Adrenal gland (tissue), 12 donors: ENCODE measurements around the gene FXYD1. TPM values are rescaled to one million over a fixed set of nuclear protein-coding genes. Genes with fewer than 3 reads are reported as not detected.

Experiments used
- DNase-seq, 7 donors: peaks; one replicate each; pipeline ENCODE4 v3.0.0-alpha.2; 2019 to 2020
- H3K27ac ChIP-seq, 5 donors: fragments of 200-600 bp; sonication (generic) in 4 of 5; 1 replicate in 3 of 5; 2 replicates in 2 of 5; pipeline versions ENCODE4 v1.5.1 to v1.8.0; 2016 to 2020; ENCODE audit warnings: mild to moderate bottlenecking in 1 of 5
- H3K27me3 ChIP-seq: fragments of 200-600 bp; 2 replicates; pipeline ENCODE4 v1.8.0; 2021
- H3K36me3 ChIP-seq, 2 donors: fragments of 200-600 bp; replicated peaks in 1 of 2; 1 replicate in 1 of 2; 2 replicates in 1 of 2; pipeline versions ENCODE4 v1.5.1 to v1.8.0; 2018 to 2022
- H3K4me1 ChIP-seq, 2 donors: fragments of 200-600 bp; replicated peaks in 1 of 2; 1 replicate in 1 of 2; 2 replicates in 1 of 2; pipeline versions ENCODE4 v1.5.1 to v1.8.0; 2018 to 2021
- H3K4me3 ChIP-seq, 4 donors: fragments of 200-600 bp; sonication (generic) in 3 of 4; one replicate each; pipeline ENCODE4 v1.5.1; 2016 to 2018
- H3K9me3 ChIP-seq, 3 donors: fragments of 200-600 bp; sonication (generic) in 1 of 3; replicated peaks in 1 of 3; 1 replicate in 2 of 3; 2 replicates in 1 of 3; pipeline versions ENCODE4 v1.5.1 to v1.8.0; 2016 to 2021
- POLR2A ChIP-seq, 2 donors: fragments of 450-650 bp; IDR thresholded peaks; one replicate each; pipeline ENCODE4 v1.6.1; 2017; ENCODE audit warnings: antibody characterized with exemption in 2 of 2, mild to moderate bottlenecking in 2 of 2, moderate library complexity in 1 of 2
- WGBS, 4 donors: extraction: QIAGEN DNeasy Blood & Tissue Kit in 2 of 4; methylation state at CpG; one replicate each; pipeline versions ENCODE4 v1.1.5 to v1.1.7; 2013 to 2017; 5-methylcytosine and 5-hydroxymethylcytosine counted together
- intact Hi-C, 2 donors: fragments of 100-400 bp; cut with DNase I; formaldehyde crosslinking; loops; one replicate each; pipeline versions ENCODE4 v1.14.1 to v1.15.0; 2022 to 2023
- polyA plus RNA-seq, 3 donors: library from polyadenylated mRNA; stranded (reverse); fragments of 200-250 nt in 2 of 3; fragments of 350-450 nt in 1 of 3; fragmentation: Illumina TruSeq in 1 of 3; extraction: RNeasy Lipid Tissue Mini Kit (QIAGEN cat#74804) in 1 of 3; gene quantifications; one replicate each; pipeline ENCODE4 v1.2.3, GENCODE V29; 2013 to 2014
- total RNA-seq, 9 donors: library from RNA; depleted of rRNA in 4 of 9; stranded (reverse); fragments of >200 nt in 4 of 9; fragments of 120-200 nt in 1 of 9; fragmentation: NEBNext Ultra II Directional in 1 of 9; extraction: Animal tissue kit (Norgen Biotek cat#: 25700) in 1 of 9; gene quantifications; one replicate each; pipeline versions ENCODE4 v1.1.0 to v1.2.4, GENCODE V29; 2013 to 2023
- TF ChIP-seq, protein P1 (sequence below), 6 experiments: fragments of 450-650 bp in 4 of 6; fragments of 200-600 bp in 2 of 6; sonication (generic) in 1 of 6; IDR thresholded peaks; 1 replicate in 5 of 6; 2 replicates in 1 of 6; pipeline versions ENCODE4 v1.5.1 to v1.8.0; 2016 to 2021; ENCODE audit warnings: antibody characterized with exemption in 6 of 6, mild to moderate bottlenecking in 2 of 6, moderate library complexity in 1 of 6
- donor health status: healthy with polysubstance abuse.
- donor health status: Bipolar disorder and iron deficiency.
- donor health status: DM: yes; HTN: yes; CAD: no.
- donor health status: DM: no; HTN: no; CAD: no.
- donor health status: DM: no; HTN: no; CAD: no.
- donor health status: DM: yes; HTN: yes; CAD: no.

The FXYD1 gene
- total and polyA plus RNA-seq, 12 donors = 2.0 to 58.6 (median 9.4) TPM; not detected in 1

DNA sequence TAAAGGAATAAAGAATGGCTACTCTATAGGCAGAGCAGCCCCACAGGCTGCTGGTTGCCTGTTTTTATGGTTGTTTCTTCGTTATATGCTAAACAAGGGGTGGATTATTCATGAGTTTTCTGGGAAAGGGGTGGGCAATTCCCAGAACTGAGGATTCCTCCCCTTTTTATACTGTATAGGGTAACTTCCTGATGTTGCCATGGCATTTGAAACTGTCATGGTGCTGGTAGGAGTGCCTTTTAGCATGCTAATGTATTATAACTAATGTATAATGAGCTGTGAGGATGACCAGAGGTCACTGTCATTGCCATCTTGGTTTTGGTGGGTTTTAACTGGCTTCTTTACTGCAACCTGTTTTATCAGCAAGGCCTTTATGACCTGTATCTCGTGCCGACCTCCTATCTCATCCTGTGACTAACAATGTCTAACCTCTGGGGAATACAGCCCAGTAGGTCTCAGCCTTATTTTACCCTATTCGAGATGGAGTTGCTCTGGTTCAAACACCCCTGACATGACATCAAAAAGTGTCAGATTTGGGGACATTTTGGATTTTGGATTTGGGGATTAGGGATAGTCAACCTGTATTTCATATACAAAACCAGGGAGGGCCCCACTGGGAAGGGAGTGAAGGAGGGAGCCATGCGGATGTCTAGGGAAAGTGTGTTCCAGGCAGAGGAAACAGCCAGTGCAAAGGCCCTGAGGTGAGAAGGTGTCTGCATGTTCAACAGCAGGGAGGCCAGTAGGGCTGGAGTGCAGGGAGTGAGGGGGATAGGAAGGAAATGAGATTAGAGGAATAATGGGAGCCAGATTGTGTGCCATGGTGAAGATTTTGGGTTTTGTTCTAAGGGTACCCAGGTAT, 26.8 kb downstream of the FXYD1 start:
- TF ChIP-seq POLR2A (IDR thresholded peaks at IDR 0.05) = no peak
- no peak overlapping the region for H3K27ac ChIP-seq
- no peaks in the 10 kb centered on the region for H3K27me3 ChIP-seq
- peaks cover 0 to 7% (median 0%) of the 10 kb centered on the region in 3 donors for H3K9me3 ChIP-seq
- intact Hi-C loops = no loop called here
- no peaks in the 10 kb centered on the region for H3K36me3 ChIP-seq
- H3K4me3 ChIP-seq = no peak overlapping the region
- 53 to 73% (median 69%) methylated on average over 5 of the region's 5 CpGs for WGBS, 4 donors
- H3K4me1 ChIP-seq = no peaks in the 10 kb centered on the region
- no peak for DNase-seq

DNA sequence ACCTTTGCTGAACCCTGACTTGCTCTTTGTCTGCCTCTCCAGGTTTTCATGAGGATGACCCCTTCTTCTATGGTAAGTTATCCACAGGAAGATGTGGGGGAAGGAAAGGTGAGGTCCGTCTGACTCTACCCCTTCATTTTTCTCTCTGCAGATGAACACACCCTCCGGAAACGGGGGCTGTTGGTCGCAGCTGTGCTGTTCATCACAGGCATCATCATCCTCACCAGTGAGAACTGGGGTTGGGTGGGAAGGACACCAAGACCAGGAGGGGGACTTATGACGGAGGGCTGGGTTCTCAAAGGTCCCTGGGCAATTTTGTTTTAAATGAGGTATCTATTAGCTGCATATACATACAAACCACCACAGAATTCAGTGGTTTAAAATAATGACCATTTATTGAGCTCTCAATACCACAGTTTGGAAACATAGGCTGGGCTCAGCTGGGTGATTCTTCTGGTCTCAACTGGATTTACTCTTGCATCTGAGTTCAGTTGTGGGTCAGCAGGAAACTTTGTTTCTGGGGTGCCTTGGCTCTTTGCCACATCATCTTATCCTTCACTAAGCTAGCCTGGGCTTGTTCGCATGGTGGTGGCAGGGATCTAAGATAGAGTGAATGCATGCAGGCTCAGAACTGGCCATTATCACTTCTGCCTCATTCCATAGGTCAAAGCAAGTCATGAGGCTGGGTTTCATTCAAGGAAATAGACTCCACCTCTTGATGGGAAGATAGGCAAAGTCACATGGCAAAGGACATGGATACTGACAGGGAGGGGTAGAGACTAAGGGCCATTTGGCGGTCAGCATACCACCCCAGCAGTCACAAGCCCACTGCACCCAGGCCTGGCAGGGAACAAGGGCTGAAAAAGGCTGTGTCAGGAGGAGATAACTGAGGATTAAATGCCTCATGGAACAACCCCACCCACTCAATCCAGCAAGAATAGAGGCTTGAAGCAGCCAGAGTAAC, 27.8 kb downstream of the FXYD1 start:
- H3K4me1 ChIP-seq = no peaks in the 10 kb centered on the region
- TF ChIP-seq, protein P1, sequence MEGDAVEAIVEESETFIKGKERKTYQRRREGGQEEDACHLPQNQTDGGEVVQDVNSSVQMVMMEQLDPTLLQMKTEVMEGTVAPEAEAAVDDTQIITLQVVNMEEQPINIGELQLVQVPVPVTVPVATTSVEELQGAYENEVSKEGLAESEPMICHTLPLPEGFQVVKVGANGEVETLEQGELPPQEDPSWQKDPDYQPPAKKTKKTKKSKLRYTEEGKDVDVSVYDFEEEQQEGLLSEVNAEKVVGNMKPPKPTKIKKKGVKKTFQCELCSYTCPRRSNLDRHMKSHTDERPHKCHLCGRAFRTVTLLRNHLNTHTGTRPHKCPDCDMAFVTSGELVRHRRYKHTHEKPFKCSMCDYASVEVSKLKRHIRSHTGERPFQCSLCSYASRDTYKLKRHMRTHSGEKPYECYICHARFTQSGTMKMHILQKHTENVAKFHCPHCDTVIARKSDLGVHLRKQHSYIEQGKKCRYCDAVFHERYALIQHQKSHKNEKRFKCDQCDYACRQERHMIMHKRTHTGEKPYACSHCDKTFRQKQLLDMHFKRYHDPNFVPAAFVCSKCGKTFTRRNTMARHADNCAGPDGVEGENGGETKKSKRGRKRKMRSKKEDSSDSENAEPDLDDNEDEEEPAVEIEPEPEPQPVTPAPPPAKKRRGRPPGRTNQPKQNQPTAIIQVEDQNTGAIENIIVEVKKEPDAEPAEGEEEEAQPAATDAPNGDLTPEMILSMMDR (IDR thresholded peaks at IDR 0.05) = no peak
- no peak for TF ChIP-seq POLR2A (IDR thresholded peaks at IDR 0.05)
- 87 to 96% (median 88%) methylated on average over 7 of the region's 7 CpGs for WGBS, 4 donors
- no peaks in the 10 kb centered on the region for H3K27me3 ChIP-seq
- DNase-seq = no peak
- H3K27ac ChIP-seq = no peak overlapping the region
- no peaks in the 10 kb centered on the region for H3K36me3 ChIP-seq
- H3K4me3 ChIP-seq = no peak overlapping the region
- peaks cover 0 to 7% (median 0%) of the 10 kb centered on the region in 3 donors for H3K9me3 ChIP-seq
- intact Hi-C loops = no loop called here

GRCh38 chr19:35167251-35168119, 28.9 kb downstream of the FXYD1 start:
- Histone ChIP-seq H3K4me1 (no peaks in the 10 kb centered on the region), H3K36me3 (no peaks in the 10 kb centered on the region), H3K9me3 (peaks cover 0 to 2% (median 0%) of the 10 kb centered on the region in 3 donors), H3K27me3 (no peaks in the 10 kb centered on the region), H3K4me3 (no peak overlapping the region), H3K27ac (no peak overlapping the region)
- intact Hi-C loops = no loop called here
- TF ChIP-seq, protein P1 (IDR thresholded peaks at IDR 0.05) = no peak
- no peak for TF ChIP-seq POLR2A (IDR thresholded peaks at IDR 0.05)
- peak in 1 of 7 donors; percentile 10 for DNase-seq
- WGBS, 4 donors = 74 to 83% (median 76%) methylated on average over 5 of the region's 5 CpGs

DNA sequence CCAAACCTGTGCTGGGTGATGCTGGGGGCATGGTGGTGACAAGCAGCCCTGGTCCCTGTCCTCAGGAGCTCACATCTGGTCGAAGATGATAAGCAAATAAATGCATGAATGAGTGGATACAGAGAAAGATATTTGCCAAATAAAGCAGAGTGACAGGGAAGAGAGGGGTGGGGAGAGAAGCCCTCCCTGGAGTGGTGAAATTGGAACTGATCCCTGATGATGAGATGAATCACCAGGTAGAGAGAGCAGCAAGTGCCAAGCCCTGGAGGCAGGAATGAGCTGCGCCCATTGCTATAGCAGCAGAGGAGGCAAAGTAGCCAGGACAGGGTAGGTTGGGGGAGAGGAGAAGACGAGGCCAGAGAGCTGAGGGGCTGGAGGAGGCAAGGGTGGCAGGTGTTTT, 29.6 kb downstream of the FXYD1 start:
- Histone ChIP-seq H3K27ac (no peak overlapping the region), H3K27me3 (no peaks in the 10 kb centered on the region), H3K36me3 (no peaks in the 10 kb centered on the region), H3K9me3 (no peaks in the 10 kb centered on the region), H3K4me1 (no peaks in the 10 kb centered on the region), H3K4me3 (no peak overlapping the region)
- intact Hi-C loops = no loop called here
- TF ChIP-seq, protein P1 (IDR thresholded peaks at IDR 0.05) = no peak
- TF ChIP-seq POLR2A (IDR thresholded peaks at IDR 0.05) = no peak
- DNase-seq = no peak
- WGBS, 4 donors = 75 to 86% (median 77%) methylated on average over 3 of the region's 3 CpGs
